H9 (cell line): ENCODE measurements around the gene R3HDM1. TPM values are rescaled to one million over a fixed set of nuclear protein-coding genes. Genes with fewer than 3 reads are reported as not detected.

Experiments
- DNase-seq: peaks from one replicate; pipeline ENCODE4 v3.0.0-alpha.2; 2017
- H2AFZ ChIP-seq: one replicate; pipeline ENCODE4 v1.6.1; 2013; ENCODE audit warnings: mild to moderate bottlenecking, low read length, control low read depth, moderate library complexity
- H2AK5ac ChIP-seq: 2 replicates; pipeline ENCODE4 v1.6.1; 2013; ENCODE audit warnings: low read length, control low read depth, mixed read lengths; ENCODE audit not compliant: insufficient read length
- H2BK120ac ChIP-seq: one replicate; pipeline ENCODE4 v1.6.1; 2013; ENCODE audit warnings: low read depth, mild to moderate bottlenecking, low read length, control low read depth, inconsistent platforms; ENCODE audit not compliant: poor library complexity, severe bottlenecking
- H2BK12ac ChIP-seq: 2 replicates; pipeline ENCODE4 v1.6.1; 2013; ENCODE audit warnings: low read length, control low read depth, mixed read lengths, low read depth; ENCODE audit not compliant: insufficient read length
- H2BK15ac ChIP-seq: 2 replicates; pipeline ENCODE4 v1.6.1; 2013; ENCODE audit warnings: low read depth, low read length, control low read depth
- H2BK20ac ChIP-seq: one replicate; pipeline ENCODE4 v1.6.1; 2013; ENCODE audit warnings: low read depth, mild to moderate bottlenecking, low read length, control low read depth, inconsistent platforms; ENCODE audit not compliant: poor library complexity, severe bottlenecking
- H2BK5ac ChIP-seq: 2 replicates; pipeline ENCODE4 v1.6.1; 2013; ENCODE audit warnings: low read length, control low read depth, mixed read lengths; ENCODE audit not compliant: insufficient read length
- H3K14ac ChIP-seq: 2 replicates; pipeline ENCODE4 v1.6.1; 2013; ENCODE audit warnings: low read length, control low read depth; ENCODE audit not compliant: insufficient read depth
- H3K18ac ChIP-seq: 2 replicates; pipeline ENCODE4 v1.6.1; 2013; ENCODE audit warnings: low read depth, mild to moderate bottlenecking, mixed read lengths, low read length, control low read depth; ENCODE audit not compliant: insufficient read length
- H3K23ac ChIP-seq: 2 replicates; pipeline ENCODE4 v1.6.1; 2013; ENCODE audit warnings: low read length, control low read depth, mixed read lengths, low read depth; ENCODE audit not compliant: insufficient read length
- H3K23me2 ChIP-seq: 2 replicates; pipeline ENCODE4 v1.6.1; 2013; ENCODE audit warnings: low read depth, mild to moderate bottlenecking, mixed read lengths, low read length, control low read depth; ENCODE audit not compliant: insufficient read length, poor library complexity, severe bottlenecking
- H3K27ac ChIP-seq: 2 replicates; pipeline ENCODE4 v1.5.1; 2013; ENCODE audit warnings: low read length, control low read depth, mixed read lengths, low read depth; ENCODE audit not compliant: insufficient read length
- H3K27me3 ChIP-seq: 2 replicates; pipeline ENCODE4 v1.6.1; 2013; ENCODE audit warnings: low read length, control low read depth, inconsistent platforms; ENCODE audit not compliant: insufficient read depth
- H3K4ac ChIP-seq: 2 replicates; pipeline ENCODE4 v1.6.1; 2013; ENCODE audit warnings: low read depth, mild to moderate bottlenecking, control low read depth, inconsistent platforms, low read length, moderate library complexity
- H3K4me1 ChIP-seq: 2 replicates; pipeline ENCODE4 v1.6.1; 2013; ENCODE audit warnings: low read length, control low read depth, inconsistent platforms; ENCODE audit not compliant: insufficient read depth
- H3K4me2 ChIP-seq: 2 replicates; pipeline ENCODE4 v1.6.1; 2013; ENCODE audit warnings: low read length, control low read depth, mixed read lengths; ENCODE audit not compliant: insufficient read length, insufficient read depth
- H3K56ac ChIP-seq: 2 replicates; pipeline ENCODE4 v1.6.1; 2013; ENCODE audit warnings: low read depth, mild to moderate bottlenecking, mixed read lengths, low read length, control low read depth; ENCODE audit not compliant: insufficient read length
- H3K79me1 ChIP-seq: 2 replicates; pipeline ENCODE4 v1.6.1; 2013; ENCODE audit warnings: low read depth, mild to moderate bottlenecking, moderate library complexity, low read length, control low read depth, inconsistent platforms; ENCODE audit not compliant: insufficient read depth, poor library complexity, severe bottlenecking
- H3K79me2 ChIP-seq: 2 replicates; pipeline ENCODE4 v1.6.1; 2013; ENCODE audit warnings: low read length, control low read depth, inconsistent platforms; ENCODE audit not compliant: insufficient read depth
- H3K9ac ChIP-seq: 2 replicates; pipeline ENCODE4 v1.6.1; 2013; ENCODE audit warnings: low read length, control low read depth, mixed read lengths; ENCODE audit not compliant: insufficient read length; ENCODE audit errors: extremely low read depth
- H3K9me3 ChIP-seq: one replicate; pipeline ENCODE4 v1.6.1; 2013; ENCODE audit warnings: low read depth, low read length, inconsistent platforms; ENCODE audit not compliant: control insufficient read depth
- H3T11ph ChIP-seq: one replicate; pipeline ENCODE4 v1.6.1; 2013; ENCODE audit warnings: mild to moderate bottlenecking, low read length, control low read depth, inconsistent platforms
- H4K20me1 ChIP-seq: one replicate; pipeline ENCODE4 v1.6.1; 2013; ENCODE audit not compliant: control insufficient read depth, insufficient read length, insufficient read depth
- H4K5ac ChIP-seq: 2 replicates; pipeline ENCODE4 v1.6.1; 2013; ENCODE audit warnings: low read depth, mild to moderate bottlenecking, mixed read lengths, low read length, control low read depth; ENCODE audit not compliant: insufficient read length
- H4K8ac ChIP-seq: replicated peaks from 2 replicates; pipeline ENCODE4 v1.6.1; 2013; ENCODE audit warnings: low read length, control low read depth, mixed read lengths, low read depth; ENCODE audit not compliant: insufficient read length
- H4K91ac ChIP-seq: 2 replicates; pipeline ENCODE4 v1.6.1; 2013; ENCODE audit warnings: low read depth, mild to moderate bottlenecking, moderate library complexity, mixed read lengths, low read length, control low read depth; ENCODE audit not compliant: insufficient read length
- H3K27ac Mint-ChIP-seq, 3 experiments: 2 replicates in 2 of 3; 3 replicates in 1 of 3; pipeline ENCODE4 v1.8.0; 2020 to 2021; ENCODE audit warnings: mixed read lengths in 3 of 3, mild to moderate bottlenecking in 1 of 3, moderate library complexity in 1 of 3
- H3K27me3 Mint-ChIP-seq: 2 replicates; pipeline ENCODE4 v1.8.0; 2021; ENCODE audit warnings: low read depth, mild to moderate bottlenecking, moderate library complexity, mixed read lengths
- H3K36me3 Mint-ChIP-seq, 3 experiments: 2 replicates in 2 of 3; 3 replicates in 1 of 3; pipeline ENCODE4 v1.8.0; 2020 to 2021; ENCODE audit warnings: low read depth in 3 of 3, mixed read lengths in 3 of 3; ENCODE audit not compliant: insufficient read depth in 1 of 3
- H3K4me1 Mint-ChIP-seq, 2 experiments: 2 replicates each; pipeline ENCODE4 v1.8.0; 2020; ENCODE audit warnings: mixed read lengths in 2 of 2
- H3K4me3 Mint-ChIP-seq, 2 experiments: 2 replicates in 1 of 2; 3 replicates in 1 of 2; pipeline ENCODE4 v1.8.0; 2020 to 2021; ENCODE audit warnings: mild to moderate bottlenecking in 2 of 2, mixed read lengths in 2 of 2, moderate library complexity in 1 of 2
- H3K9me3 Mint-ChIP-seq, 2 experiments: 2 replicates in 1 of 2; 3 replicates in 1 of 2; pipeline ENCODE4 v1.8.0; 2020; ENCODE audit warnings: mild to moderate bottlenecking in 2 of 2, mixed read lengths in 2 of 2, moderate library complexity in 1 of 2
- CTCF ChIP-seq: fragments of 200-600 bp; sonication (generic); conservative IDR thresholded peaks from 3 replicates; pipeline ENCODE4 v1.8.0; 2021; ENCODE audit warnings: antibody characterized with exemption, mild to moderate bottlenecking
- WGBS: extraction: QIAGEN DNeasy Blood & Tissue Kit; methylation state at CpG from one replicate; pipeline ENCODE4 v1.1.7; 2013; ENCODE audit warnings: missing lambda C conversion rate, low lambda C conversion rate, mixed read lengths; ENCODE audit not compliant: insufficient read length; ENCODE audit errors: extremely low coverage; 5-methylcytosine and 5-hydroxymethylcytosine counted together
- total RNA-seq: library from RNA; stranded (reverse); gene quantifications from 2 replicates; pipeline ENCODE4 v1.2.1, GENCODE V29; 2021

The R3HDM1 gene
- total RNA-seq, 1 experiment from 2014 or later = 58.8 TPM

- no peak overlapping the region for H4K8ac ChIP-seq
- no peak overlapping the region for H4K91ac ChIP-seq
- H3K27ac Mint-ChIP-seq = no peak overlapping the region
- H3K27ac ChIP-seq = no peak overlapping the region
- no peak overlapping the region for H3K18ac ChIP-seq
- no peak overlapping the region for H3K23ac ChIP-seq
- H2BK5ac ChIP-seq = no peak overlapping the region
- H3K9ac ChIP-seq = no peak overlapping the region
- H2BK15ac ChIP-seq = no peak overlapping the region
- H3K27me3 Mint-ChIP-seq = no peaks in the 10 kb centered on the region
- H3K56ac ChIP-seq = no peak overlapping the region
- no peak for DNase-seq
- H2BK120ac ChIP-seq = no peak overlapping the region
- H3T11ph ChIP-seq = no peak overlapping the region
- peaks cover 8% of the 10 kb centered on the region for H3K79me1 ChIP-seq
- no CpG with 5 or more reads among the region's 3 CpGs for WGBS
- peaks cover 3% of the 10 kb centered on the region for H3K4me1 ChIP-seq
- no peaks in the 10 kb centered on the region for H3K79me2 ChIP-seq
- H4K5ac ChIP-seq = no peak overlapping the region
- H3K4me2 ChIP-seq = no peak overlapping the region
- peaks cover 0 to 2% (median 0%) of the 10 kb centered on the region in 3 experiments; a peak in 2 of 7 replicates for H3K36me3 Mint-ChIP-seq
- no peak overlapping the region for H2AK5ac ChIP-seq
- TF ChIP-seq CTCF = no peak
- H4K20me1 ChIP-seq = no peaks in the 10 kb centered on the region
- no peak overlapping the region for H2BK20ac ChIP-seq
- no peak overlapping the region for H3K4ac ChIP-seq
- H2AFZ ChIP-seq = no peak overlapping the region
- H3K23me2 ChIP-seq = no peaks in the 10 kb centered on the region
- no peak overlapping the region for H3K14ac ChIP-seq
- no peak overlapping the region for H2BK12ac ChIP-seq
- no peaks in the 10 kb centered on the region for H3K27me3 ChIP-seq
- H3K9me3 ChIP-seq = no peaks in the 10 kb centered on the region
- H3K9me3 Mint-ChIP-seq = no peaks in the 10 kb centered on the region
- peaks cover 11 to 15% of the 10 kb centered on the region in 2 experiments for H3K4me1 Mint-ChIP-seq
- H3K4me3 Mint-ChIP-seq = no peak overlapping the region
Observed at GRCh38 chr2:135581282-135581681, 50.0 kb downstream of the R3HDM1 start.
